Kidney epithelial cell (primary cell): ENCODE results near the gene SIT1. TPM values are rescaled to one million over a fixed set of nuclear protein-coding genes. Genes with fewer than 3 reads are reported as not detected.

Experiments
- DNase-seq: peaks from one replicate; pipeline ENCODE4 v3.0.0-alpha.2; 2010; ENCODE audit warnings: low read depth
- H3K27me3 ChIP-seq: 2 replicates; pipeline ENCODE4 v1.6.0; 2011; ENCODE audit warnings: low read length; ENCODE audit not compliant: control insufficient read depth, insufficient read depth
- H3K36me3 ChIP-seq: 2 replicates; pipeline ENCODE4 v1.5.1; 2011; ENCODE audit warnings: low read length; ENCODE audit not compliant: control insufficient read depth, insufficient read depth
- H3K4me3 ChIP-seq: 2 replicates; pipeline ENCODE4 v1.5.1; 2011; ENCODE audit warnings: low read depth, mild to moderate bottlenecking, control low read depth, low read length
- total RNA-seq: library from RNA; depleted of rRNA; stranded (reverse); fragments of >200 nt; gene quantifications from 2 replicates; pipeline ENCODE4 v1.2.3, GENCODE V29; 2015
- TF ChIP-seq, protein P1 (sequence below): IDR thresholded peaks from 2 replicates; pipeline ENCODE4 v1.5.1; 2011; ENCODE audit warnings: mild to moderate bottlenecking, moderate library complexity, low read length, control low read depth, inconsistent platforms; ENCODE audit not compliant: insufficient read depth, poor library complexity, severe bottlenecking

SIT1 gene
- total RNA-seq, 1 donor from 2014 or later, result not detected

DNA sequence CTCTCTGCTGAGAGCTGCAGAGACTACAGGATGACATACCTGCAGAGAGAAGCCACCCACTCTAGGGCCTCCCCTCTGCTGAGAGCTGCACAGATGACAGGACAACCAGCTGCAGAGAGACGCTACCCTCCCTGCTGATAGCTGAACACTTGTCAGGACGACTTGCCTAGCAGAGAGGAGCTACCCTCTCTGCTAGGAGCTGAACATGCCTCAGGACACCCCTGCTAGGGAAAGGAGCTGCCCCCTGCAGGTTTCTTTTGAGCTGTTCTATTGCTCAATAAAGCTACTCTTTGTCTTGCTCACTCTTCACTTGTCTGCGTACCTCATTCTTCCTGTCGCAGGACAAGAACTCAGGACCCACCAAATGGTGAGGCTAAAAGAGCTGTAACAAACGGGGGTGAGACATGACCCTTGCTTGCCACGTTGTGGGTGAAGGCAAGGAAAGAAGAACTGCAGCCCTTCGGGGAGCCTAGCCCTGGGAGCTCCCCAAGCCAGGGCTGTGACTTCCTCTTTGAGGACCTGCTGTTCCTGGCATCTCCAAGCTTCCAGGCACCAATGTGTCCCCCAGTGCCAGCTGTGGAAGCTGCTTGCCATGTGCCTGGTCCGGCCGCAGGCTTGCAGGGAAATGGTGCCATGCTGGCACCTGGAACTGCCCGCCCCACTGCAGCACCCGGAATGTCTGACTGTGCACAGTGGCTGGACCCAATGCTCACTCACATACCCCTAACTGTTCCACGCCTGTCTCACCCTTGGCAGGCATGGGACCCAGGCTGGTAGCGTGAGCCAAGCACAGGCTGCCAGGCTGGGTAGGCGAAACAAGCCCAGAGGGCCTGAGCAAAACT lies 50.7 kb downstream of the SIT1 start:
- Histone ChIP-seq H3K4me3 (no peak overlapping the region), H3K36me3 (no peaks in the 10 kb centered on the region), H3K27me3 (no peaks in the 10 kb centered on the region)
- TF ChIP-seq, protein P1, sequence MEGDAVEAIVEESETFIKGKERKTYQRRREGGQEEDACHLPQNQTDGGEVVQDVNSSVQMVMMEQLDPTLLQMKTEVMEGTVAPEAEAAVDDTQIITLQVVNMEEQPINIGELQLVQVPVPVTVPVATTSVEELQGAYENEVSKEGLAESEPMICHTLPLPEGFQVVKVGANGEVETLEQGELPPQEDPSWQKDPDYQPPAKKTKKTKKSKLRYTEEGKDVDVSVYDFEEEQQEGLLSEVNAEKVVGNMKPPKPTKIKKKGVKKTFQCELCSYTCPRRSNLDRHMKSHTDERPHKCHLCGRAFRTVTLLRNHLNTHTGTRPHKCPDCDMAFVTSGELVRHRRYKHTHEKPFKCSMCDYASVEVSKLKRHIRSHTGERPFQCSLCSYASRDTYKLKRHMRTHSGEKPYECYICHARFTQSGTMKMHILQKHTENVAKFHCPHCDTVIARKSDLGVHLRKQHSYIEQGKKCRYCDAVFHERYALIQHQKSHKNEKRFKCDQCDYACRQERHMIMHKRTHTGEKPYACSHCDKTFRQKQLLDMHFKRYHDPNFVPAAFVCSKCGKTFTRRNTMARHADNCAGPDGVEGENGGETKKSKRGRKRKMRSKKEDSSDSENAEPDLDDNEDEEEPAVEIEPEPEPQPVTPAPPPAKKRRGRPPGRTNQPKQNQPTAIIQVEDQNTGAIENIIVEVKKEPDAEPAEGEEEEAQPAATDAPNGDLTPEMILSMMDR, result no peak
- no peak for DNase-seq

Other genes with a start within 250 kb of the SIT1 start
- 29.6 and 33.6 TPM in 2 replicates for gene RUSC2, start 160.8 kb downstream of the SIT1 start, total RNA-seq
- gene TESK1, start 45.7 kb downstream of the SIT1 start, total RNA-seq, result 24.5 and 26.9 TPM in 2 replicates
- 1.7 and 2.7 TPM in 2 replicates for gene CD72, start 32.5 kb downstream of the SIT1 start, total RNA-seq
- 1,522 and 7,636 TPM in 2 replicates for gene RMRP, start 7.1 kb upstream of the SIT1 start, total RNA-seq
- 14.0 and 21.1 TPM in 2 replicates for gene CCDC107, start 7.4 kb upstream of the SIT1 start, total RNA-seq
- gene ARHGEF39, start 14.3 kb upstream of the SIT1 start, total RNA-seq, result 0.62 and 1.2 TPM in 2 replicates
- 0.04 and 0.27 TPM in 2 replicates for gene CA9, start 23.0 kb upstream of the SIT1 start, total RNA-seq
- gene TPM2, start 39.0 kb upstream of the SIT1 start, total RNA-seq, result 68.9 and 77.1 TPM in 2 replicates
- gene TLN1, start 81.3 kb upstream of the SIT1 start, total RNA-seq, result 245 and 268 TPM in 2 replicates
- gene CREB3, start 81.7 kb upstream of the SIT1 start, total RNA-seq, result 73.9 and 87.5 TPM in 2 replicates
- 53.7 and 57.0 TPM in 2 replicates for gene GBA2, start 98.3 kb upstream of the SIT1 start, total RNA-seq
- gene RGP1, start 98.4 kb upstream of the SIT1 start, total RNA-seq, result 21.5 and 24.4 TPM in 2 replicates
- not detected in 2 replicates for gene MSMP, start 103.3 kb upstream of the SIT1 start, total RNA-seq
- 35.9 and 39.8 TPM in 2 replicates for gene NPR2, start 140.7 kb upstream of the SIT1 start, total RNA-seq
- gene SPAG8, start 161.3 kb upstream of the SIT1 start, total RNA-seq, result not detected in 2 replicates
- 46.1 and 54.9 TPM in 2 replicates for gene HINT2, start 164.1 kb upstream of the SIT1 start, total RNA-seq
- gene FAM221B, start 177.8 kb upstream of the SIT1 start, total RNA-seq, result not detected in 2 replicates
- 5.9 and 11.5 TPM in 2 replicates for gene TMEM8B, start 178.3 kb upstream of the SIT1 start, total RNA-seq
- gene OR13J1, start 219.5 kb upstream of the SIT1 start, total RNA-seq, result not detected in 2 replicates